ENCODE data around the gene GABRG3. TPM values are rescaled to one million over a fixed set of nuclear protein-coding genes. Genes with fewer than 3 reads are reported as not detected.

GABRG3 gene
- polyA plus RNA-seq, 1 donor (not counting 4 experiments of a cell fraction or from before 2014, with no cell fraction given), result not detected

DNA sequence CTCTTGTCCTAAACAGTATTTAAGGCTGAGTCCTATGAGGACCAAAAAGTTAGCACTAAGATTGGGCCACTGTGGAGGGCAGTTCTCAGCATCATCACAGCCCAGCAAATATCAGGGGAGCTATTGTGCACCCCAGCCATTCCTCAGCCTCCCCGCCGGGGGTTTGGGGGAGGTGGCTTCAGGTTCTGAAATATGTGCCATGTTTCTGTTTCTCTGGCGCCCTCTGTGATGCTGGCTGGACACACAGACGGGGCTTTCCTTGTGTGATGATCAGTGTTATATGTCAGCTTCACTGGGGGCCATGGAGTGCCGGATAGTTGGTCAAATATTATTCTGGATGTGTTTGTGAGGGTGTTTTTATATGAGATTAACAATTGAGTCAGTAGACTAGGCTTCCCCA is 106.8 kb downstream of the GABRG3 start:
- dilution Hi-C loops (cut with MboI; ENCODE audit: extremely low pct_ligation_motif_present, low sequenced_read_pairs), result no loop called here
- no peak overlapping the region for H3K9ac ChIP-seq (ENCODE audit: control insufficient read depth, extremely low read depth, insufficient read depth, low read length)
- no peaks in the 10 kb centered on the region for H3K4me1 ChIP-seq (ENCODE audit: control insufficient read depth, extremely low read depth, insufficient read depth, low read length)
- DNase-seq (ENCODE audit: low read depth, low spot score) (no peak), FAIRE-seq (no peak)
- H3K36me3 ChIP-seq (ENCODE audit: control insufficient read depth in 2 of 2, extremely low read depth in 1 of 2, insufficient read depth in 2 of 2, low read length in 2 of 2), result no peaks in the 10 kb centered on the region
- no peak overlapping the region for H3K27ac ChIP-seq (ENCODE audit: control insufficient read depth, insufficient read depth, low read length)
- no peak overlapping the region for H3K4me3 ChIP-seq (ENCODE audit: control insufficient read depth in 2 of 3, extremely low read depth in 1 of 3, insufficient read depth in 2 of 3, low read depth in 1 of 3, low read length in 3 of 3)
- H3K27me3 ChIP-seq (ENCODE audit: control insufficient read depth, extremely low read depth, insufficient read depth, low read length), result no peaks in the 10 kb centered on the region
- no peaks in the 10 kb centered on the region for H3K9me1 ChIP-seq (ENCODE audit: control insufficient read depth, extremely low read depth, insufficient read depth, low read length)
- peaks cover 5% of the 10 kb centered on the region for H3K9me3 ChIP-seq (ENCODE audit: control insufficient read depth, low read depth, low read length)
- H3K79me2 ChIP-seq (ENCODE audit: control insufficient read depth, insufficient read depth, low read length), result no peaks in the 10 kb centered on the region
- no peaks in the 10 kb centered on the region for H4K20me1 ChIP-seq (ENCODE audit: control insufficient read depth, extremely low read depth, insufficient read depth, low read length)
- no peak overlapping the region for H3K4me2 ChIP-seq (ENCODE audit: control insufficient read depth, extremely low read depth, insufficient read depth, low read depth, low read length)
- no peak overlapping the region for H2AFZ ChIP-seq (ENCODE audit: control insufficient read depth, low read length)
- no peak for TF ChIP-seq EZH2 (IDR thresholded peaks at IDR 0.05; ENCODE audit: low read length)
- TF ChIP-seq, protein P1, sequence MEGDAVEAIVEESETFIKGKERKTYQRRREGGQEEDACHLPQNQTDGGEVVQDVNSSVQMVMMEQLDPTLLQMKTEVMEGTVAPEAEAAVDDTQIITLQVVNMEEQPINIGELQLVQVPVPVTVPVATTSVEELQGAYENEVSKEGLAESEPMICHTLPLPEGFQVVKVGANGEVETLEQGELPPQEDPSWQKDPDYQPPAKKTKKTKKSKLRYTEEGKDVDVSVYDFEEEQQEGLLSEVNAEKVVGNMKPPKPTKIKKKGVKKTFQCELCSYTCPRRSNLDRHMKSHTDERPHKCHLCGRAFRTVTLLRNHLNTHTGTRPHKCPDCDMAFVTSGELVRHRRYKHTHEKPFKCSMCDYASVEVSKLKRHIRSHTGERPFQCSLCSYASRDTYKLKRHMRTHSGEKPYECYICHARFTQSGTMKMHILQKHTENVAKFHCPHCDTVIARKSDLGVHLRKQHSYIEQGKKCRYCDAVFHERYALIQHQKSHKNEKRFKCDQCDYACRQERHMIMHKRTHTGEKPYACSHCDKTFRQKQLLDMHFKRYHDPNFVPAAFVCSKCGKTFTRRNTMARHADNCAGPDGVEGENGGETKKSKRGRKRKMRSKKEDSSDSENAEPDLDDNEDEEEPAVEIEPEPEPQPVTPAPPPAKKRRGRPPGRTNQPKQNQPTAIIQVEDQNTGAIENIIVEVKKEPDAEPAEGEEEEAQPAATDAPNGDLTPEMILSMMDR (optimal IDR thresholded peaks at IDR 0.05 in 1 of 3, IDR thresholded peaks at IDR 0.05 in 1 of 3, conservative IDR thresholded peaks at IDR 0.05 in 1 of 3; ENCODE audit: extremely low read depth in 1 of 3, insufficient read depth in 2 of 3, low read length in 3 of 3), result no peak

DNA sequence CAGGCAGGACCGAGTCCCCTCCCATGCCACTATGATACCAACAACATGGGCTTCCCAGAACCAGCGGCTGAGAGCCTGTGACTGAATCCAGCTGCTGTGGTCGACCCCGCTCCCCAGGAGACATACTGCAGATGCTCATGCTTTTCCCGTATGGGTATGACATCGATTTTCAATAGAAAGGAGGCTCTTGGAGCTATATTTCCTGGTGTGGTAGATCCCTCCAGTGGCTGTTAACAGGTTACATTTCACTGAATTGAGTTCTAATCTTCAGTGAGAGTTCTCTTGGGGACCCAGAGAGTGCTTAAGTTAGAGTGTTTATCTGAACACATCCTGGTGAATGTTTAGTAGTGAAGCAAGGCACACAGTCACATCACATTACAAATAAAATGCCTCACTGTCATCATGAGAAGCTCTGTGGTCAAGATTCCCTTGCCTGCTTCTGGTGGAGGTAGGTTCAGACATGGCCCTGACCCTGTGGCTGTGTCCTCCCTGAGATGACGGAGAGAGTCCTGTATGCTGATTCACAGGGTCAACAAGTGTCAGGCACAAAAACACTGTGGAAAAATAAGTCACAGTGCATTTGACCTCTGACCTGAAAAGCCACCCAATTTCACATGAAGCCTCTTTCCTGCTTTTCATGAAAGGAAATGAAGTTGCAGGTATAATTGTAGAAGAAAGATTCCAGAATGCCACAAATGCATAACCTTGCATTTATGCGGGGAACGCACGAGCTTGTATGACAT is 110.9 kb downstream of the GABRG3 start:
- FAIRE-seq (no peak), DNase-seq (ENCODE audit: low read depth, low spot score) (no peak)
- Histone ChIP-seq H3K36me3 (ENCODE audit: control insufficient read depth in 2 of 2, extremely low read depth in 1 of 2, insufficient read depth in 2 of 2, low read length in 2 of 2) (no peaks in the 10 kb centered on the region), H2AFZ (ENCODE audit: control insufficient read depth, low read length) (no peak overlapping the region), H3K4me2 (ENCODE audit: control insufficient read depth, extremely low read depth, insufficient read depth, low read depth, low read length) (no peak overlapping the region), H3K9me1 (ENCODE audit: control insufficient read depth, extremely low read depth, insufficient read depth, low read length) (no peaks in the 10 kb centered on the region), H3K27me3 (ENCODE audit: control insufficient read depth, extremely low read depth, insufficient read depth, low read length) (no peaks in the 10 kb centered on the region), H3K9ac (ENCODE audit: control insufficient read depth, extremely low read depth, insufficient read depth, low read length) (no peak overlapping the region), H3K4me3 (ENCODE audit: control insufficient read depth in 2 of 3, extremely low read depth in 1 of 3, insufficient read depth in 2 of 3, low read depth in 1 of 3, low read length in 3 of 3) (no peak overlapping the region), H3K27ac (ENCODE audit: control insufficient read depth, insufficient read depth, low read length) (no peak overlapping the region), H3K4me1 (ENCODE audit: control insufficient read depth, extremely low read depth, insufficient read depth, low read length) (no peaks in the 10 kb centered on the region), H4K20me1 (ENCODE audit: control insufficient read depth, extremely low read depth, insufficient read depth, low read length) (no peaks in the 10 kb centered on the region), H3K79me2 (ENCODE audit: control insufficient read depth, insufficient read depth, low read length) (no peaks in the 10 kb centered on the region), H3K9me3 (ENCODE audit: control insufficient read depth, low read depth, low read length) (no peaks in the 10 kb centered on the region)
- TF ChIP-seq, protein P1 (optimal IDR thresholded peaks at IDR 0.05 in 1 of 3, IDR thresholded peaks at IDR 0.05 in 1 of 3, conservative IDR thresholded peaks at IDR 0.05 in 1 of 3; ENCODE audit: extremely low read depth in 1 of 3, insufficient read depth in 2 of 3, low read length in 3 of 3), result no peak
- no peak for TF ChIP-seq EZH2 (IDR thresholded peaks at IDR 0.05; ENCODE audit: low read length)
- dilution Hi-C loops (cut with MboI; ENCODE audit: extremely low pct_ligation_motif_present, low sequenced_read_pairs), result no loop called here
